Endothelial cell of umbilical vein (primary cell): Measurements from ENCODE around the gene TRAPPC12. TPM values are rescaled to one million over a fixed set of nuclear protein-coding genes. Genes with fewer than 3 reads are reported as not detected.

Experiments
- BruUV-seq: library from RNA; stranded (reverse); fragments of 400-500 nt; replicated peaks from 2 replicates; lab custom pipeline; 2021; lab: Mats Ljungman, UMichigan
- CTCF ChIA-PET: fragments of 300-600, 350-600 bp; sonication (Branson Sonifier 250); formaldehyde crosslinking; loops from one replicate; lab custom pipeline; 2021; ENCODE audit warnings: antibody characterized with exemption, inconsistent platforms; lab: Charles Lee
- POLR2A ChIA-PET: fragments of 300-600, 350-600 bp; sonication (Branson Sonifier 250); formaldehyde crosslinking; loops from one replicate; lab custom pipeline; 2021; ENCODE audit warnings: antibody characterized with exemption, inconsistent platforms; lab: Charles Lee
- DNase-seq: peaks from one replicate; pipeline ENCODE4 v3.0.0-alpha.2; 2011; ENCODE audit warnings: low read depth, low spot score
- FAIRE-seq: peaks from 2 replicates; lab custom pipeline; 2011; peaks lifted over from hg19 to GRCh38; lab: Jason Lieb, UNC
- H2AFZ ChIP-seq: 2 replicates; pipeline ENCODE4 v1.6.0; 2012; ENCODE audit warnings: low read depth, low read length, control low read depth, inconsistent platforms
- H3K27ac ChIP-seq: 2 replicates; pipeline ENCODE4 v1.5.1; 2011; ENCODE audit warnings: low read depth, mild to moderate bottlenecking, control low read depth, low read length, moderate library complexity; ENCODE audit not compliant: insufficient read depth
- H3K27me3 ChIP-seq, 2 experiments: 2 replicates each; pipeline versions ENCODE4 v1.6.0 to v1.6.1; 2011; ENCODE audit warnings: low read length in 2 of 2, mixed read lengths in 1 of 2; ENCODE audit not compliant: control insufficient read depth in 2 of 2, insufficient read depth in 2 of 2
- H3K36me3 ChIP-seq, 2 experiments: 2 replicates in 1 of 2; 3 replicates in 1 of 2; pipeline ENCODE4 v1.5.1; 2011; ENCODE audit warnings: low read length in 2 of 2, mild to moderate bottlenecking in 1 of 2, moderate library complexity in 1 of 2; ENCODE audit not compliant: control insufficient read depth in 2 of 2, insufficient read depth in 2 of 2; ENCODE audit errors: extremely low read depth in 1 of 2
- H3K4me1 ChIP-seq: 3 replicates; pipeline ENCODE4 v1.5.1; 2011; ENCODE audit warnings: mild to moderate bottlenecking, low read length; ENCODE audit not compliant: control insufficient read depth, insufficient read depth; ENCODE audit errors: extremely low read depth
- H3K4me2 ChIP-seq: 2 replicates; pipeline ENCODE4 v1.6.1; 2011; ENCODE audit warnings: low read length, control low read depth, mixed read lengths; ENCODE audit not compliant: insufficient read depth
- H3K4me3 ChIP-seq, 3 experiments: fragments of 200-600 bp in 1 of 3; sonication (generic), shearing (Covaris generic) in 1 of 3; replicated peaks in 1 of 3; 2 replicates each; pipeline ENCODE4 v1.5.1; 2011 to 2016; ENCODE audit warnings: control low read depth in 3 of 3, low read length in 3 of 3, mild to moderate bottlenecking in 2 of 3, inconsistent platforms in 1 of 3, low read depth in 1 of 3, moderate library complexity in 1 of 3; ENCODE audit not compliant: insufficient read depth in 1 of 3
- H3K79me2 ChIP-seq: 2 replicates; pipeline ENCODE4 v1.6.0; 2012; ENCODE audit warnings: low read length, inconsistent platforms; ENCODE audit not compliant: control insufficient read depth, insufficient read depth
- H3K9ac ChIP-seq: replicated peaks from 2 replicates; pipeline ENCODE3; 2011; ENCODE audit warnings: low read length, control low read depth; ENCODE audit not compliant: insufficient read depth; ENCODE audit errors: extremely low read depth
- H3K9me1 ChIP-seq: replicated peaks from 3 replicates; pipeline ENCODE4 v1.6.0; 2011; ENCODE audit warnings: mild to moderate bottlenecking, low read length; ENCODE audit not compliant: control insufficient read depth, insufficient read depth; ENCODE audit errors: extremely low read depth
- H3K9me3 ChIP-seq: replicated peaks from 2 replicates; pipeline ENCODE4 v1.5.1; 2012; ENCODE audit warnings: low read length, inconsistent platforms; ENCODE audit not compliant: control insufficient read depth, insufficient read depth
- H4K20me1 ChIP-seq: replicated peaks from 2 replicates; pipeline ENCODE3; 2011; ENCODE audit warnings: mild to moderate bottlenecking, low read length; ENCODE audit not compliant: control insufficient read depth, insufficient read depth; ENCODE audit errors: extremely low read depth
- EZH2 ChIP-seq: IDR thresholded peaks from 2 replicates; pipeline ENCODE4 v1.6.1; 2012; ENCODE audit warnings: borderline replicate concordance, low read depth, mild to moderate bottlenecking, moderate library complexity, low read length, inconsistent platforms; ENCODE audit not compliant: severe bottlenecking
- FOS ChIP-seq: IDR thresholded peaks from 2 replicates; pipeline ENCODE4 v1.6.1; 2011; ENCODE audit warnings: mild to moderate bottlenecking, low read length, moderate library complexity, borderline replicate concordance; ENCODE audit not compliant: insufficient read depth
- GATA2 ChIP-seq: IDR thresholded peaks from 2 replicates; pipeline ENCODE4 v1.7.0; 2011; ENCODE audit warnings: low read depth, mild to moderate bottlenecking, moderate library complexity, mixed read lengths, low read length; ENCODE audit not compliant: insufficient read length, insufficient read depth
- JUN ChIP-seq: IDR thresholded peaks from 2 replicates; pipeline ENCODE4 v1.6.1; 2011; ENCODE audit warnings: borderline replicate concordance, low read depth; ENCODE audit not compliant: insufficient read length, insufficient read depth
- MYC ChIP-seq: IDR thresholded peaks from one replicate; pipeline ENCODE4 v1.6.1; 2011; ENCODE audit warnings: mild to moderate bottlenecking, low read depth, low read length
- POLR2A ChIP-seq: IDR thresholded peaks from 2 replicates; pipeline ENCODE4 v1.6.1; 2012; ENCODE audit warnings: low read depth, mild to moderate bottlenecking, control low read depth, low read length
- POLR2AphosphoS5 ChIP-seq: IDR thresholded peaks from 2 replicates; pipeline ENCODE4 v1.6.1; 2012; ENCODE audit warnings: low read depth, mild to moderate bottlenecking, control low read depth, low read length, moderate library complexity; ENCODE audit not compliant: insufficient read depth
- dilution Hi-C: fragments of 300-500 bp; cut with MboI; formaldehyde crosslinking; loops from one replicate; pipeline ENCODE4 v1.15.0; 2019; ENCODE audit warnings: low sequenced_read_pairs; ENCODE audit not compliant: extremely low pct_ligation_motif_present
- intact Hi-C: fragments of 100-400 bp; cut with micrococcal nuclease; formaldehyde crosslinking; loops from one replicate; pipeline ENCODE4 v1.10.0; 2022
- polyA plus RNA-seq, 4 experiments: library from polyadenylated mRNA; depleted of rRNA in 3 of 4; stranded (reverse) in 3 of 4; unstranded in 1 of 4; fragments of >200 nt; gene quantifications; 2 replicates each; pipeline versions ENCODE4 v1.2.1 to v1.2.3, GENCODE V29; 2011 to 2012; ENCODE audit warnings: missing spikeins in 1 of 4
- total RNA-seq: library from RNA; stranded (reverse); gene quantifications from 2 replicates; pipeline ENCODE4 v1.2.3, GENCODE V29; 2021
- TF ChIP-seq, protein P1 (sequence below): IDR thresholded peaks from 2 replicates; pipeline ENCODE4 v1.6.1; 2011; ENCODE audit not compliant: insufficient read depth, insufficient read length
- TF ChIP-seq, protein P2 (sequence below), 2 donors: IDR thresholded peaks; 1 replicate in 1 of 2; 2 replicates in 1 of 2; pipeline ENCODE4 v1.5.1; 2011; ENCODE audit warnings: low read length in 2 of 2, mild to moderate bottlenecking in 2 of 2, moderate library complexity in 2 of 2, control low read depth in 1 of 2, inconsistent platforms in 1 of 2, low read depth in 1 of 2; ENCODE audit not compliant: insufficient read depth in 1 of 2; ENCODE audit errors: extremely low read depth in 1 of 2

TRAPPC12 gene
- total and polyA plus RNA-seq, 2 donors (not counting 3 experiments of a cell fraction or from before 2014, with no cell fraction given), result 47.5 to 81.5 TPM

DNA sequence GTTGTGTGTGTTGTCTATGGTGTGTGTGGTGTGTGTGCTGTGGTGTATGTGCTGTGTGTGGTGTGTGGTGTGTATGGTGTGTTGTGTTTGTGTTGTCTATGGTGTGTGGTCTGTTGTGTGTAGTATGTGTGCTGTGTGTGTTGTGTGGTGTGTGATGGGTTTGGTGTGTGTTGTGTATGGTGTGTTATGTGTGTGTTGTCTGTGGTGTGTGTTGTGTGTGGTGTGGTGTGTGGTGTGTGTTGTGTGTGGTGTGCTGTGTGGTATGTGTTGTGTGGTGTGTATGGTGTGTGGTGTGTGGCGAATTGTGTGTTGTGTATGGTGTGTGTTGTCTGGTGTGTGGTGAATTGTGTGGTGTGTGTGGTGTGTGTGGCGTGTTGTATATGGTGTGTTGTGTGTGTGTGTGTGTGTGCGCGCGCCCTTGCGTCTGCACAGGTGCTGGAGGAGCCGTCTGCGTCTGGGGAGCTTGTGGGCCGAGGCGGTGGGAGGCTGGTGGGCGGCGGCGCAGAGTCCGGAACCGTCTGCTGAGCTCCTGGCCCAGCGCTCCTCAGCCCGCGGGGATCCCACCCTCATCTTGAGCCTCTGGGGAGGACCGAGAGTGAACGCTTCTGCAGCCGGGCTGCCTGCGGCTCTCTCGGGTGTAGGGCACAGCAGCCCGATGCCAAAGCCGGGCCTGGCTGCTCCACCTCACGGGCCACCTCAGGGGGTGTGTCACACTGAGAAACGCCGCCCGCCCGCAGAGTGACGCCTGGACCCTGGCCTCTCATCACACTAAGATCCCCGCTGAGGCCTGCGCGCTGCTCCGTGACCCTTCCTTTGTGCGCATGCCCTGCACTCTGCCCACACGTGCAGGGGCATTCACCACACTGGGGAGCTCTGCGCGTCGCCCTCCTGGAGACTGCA, 148.6 kb downstream of the TRAPPC12 start:
- Histone ChIP-seq H3K27me3 (no peaks in the 10 kb centered on the region), H3K79me2 (no peaks in the 10 kb centered on the region), H3K4me1 (peaks cover 10% of the 10 kb centered on the region), H3K4me3 (no peak overlapping the region), H3K9me1 (no peaks in the 10 kb centered on the region), H3K9me3 (no peaks in the 10 kb centered on the region), H4K20me1 (no peaks in the 10 kb centered on the region), H2AFZ (no peak overlapping the region), H3K27ac (no peak overlapping the region), H3K36me3 (no peaks in the 10 kb centered on the region), H3K9ac (no peak overlapping the region), H3K4me2 (no peak overlapping the region)
- ChIA-PET POLR2A (no interaction called here), CTCF (no interaction called here)
- FAIRE-seq (no peak), DNase-seq (no peak)
- no TSS peak for BruUV-seq
- TF ChIP-seq POLR2AphosphoS5 (no peak), POLR2A (no peak), JUN (no peak), GATA2 (no peak), MYC (no peak), FOS (no peak), EZH2 (no peak)
- TF ChIP-seq, protein P1, sequence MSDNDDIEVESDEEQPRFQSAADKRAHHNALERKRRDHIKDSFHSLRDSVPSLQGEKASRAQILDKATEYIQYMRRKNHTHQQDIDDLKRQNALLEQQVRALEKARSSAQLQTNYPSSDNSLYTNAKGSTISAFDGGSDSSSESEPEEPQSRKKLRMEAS, result no peak
- TF ChIP-seq, protein P2, sequence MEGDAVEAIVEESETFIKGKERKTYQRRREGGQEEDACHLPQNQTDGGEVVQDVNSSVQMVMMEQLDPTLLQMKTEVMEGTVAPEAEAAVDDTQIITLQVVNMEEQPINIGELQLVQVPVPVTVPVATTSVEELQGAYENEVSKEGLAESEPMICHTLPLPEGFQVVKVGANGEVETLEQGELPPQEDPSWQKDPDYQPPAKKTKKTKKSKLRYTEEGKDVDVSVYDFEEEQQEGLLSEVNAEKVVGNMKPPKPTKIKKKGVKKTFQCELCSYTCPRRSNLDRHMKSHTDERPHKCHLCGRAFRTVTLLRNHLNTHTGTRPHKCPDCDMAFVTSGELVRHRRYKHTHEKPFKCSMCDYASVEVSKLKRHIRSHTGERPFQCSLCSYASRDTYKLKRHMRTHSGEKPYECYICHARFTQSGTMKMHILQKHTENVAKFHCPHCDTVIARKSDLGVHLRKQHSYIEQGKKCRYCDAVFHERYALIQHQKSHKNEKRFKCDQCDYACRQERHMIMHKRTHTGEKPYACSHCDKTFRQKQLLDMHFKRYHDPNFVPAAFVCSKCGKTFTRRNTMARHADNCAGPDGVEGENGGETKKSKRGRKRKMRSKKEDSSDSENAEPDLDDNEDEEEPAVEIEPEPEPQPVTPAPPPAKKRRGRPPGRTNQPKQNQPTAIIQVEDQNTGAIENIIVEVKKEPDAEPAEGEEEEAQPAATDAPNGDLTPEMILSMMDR (IDR thresholded peaks at IDR 0.05; ENCODE audit: extremely low read depth in 1 of 2, insufficient read depth in 1 of 2, low read depth in 1 of 2, low read length in 2 of 2), result no peak
- dilution Hi-C loops (no loop called here), intact Hi-C loops (no loop called here)

Other genes with a start within 250 kb of the TRAPPC12 start
- gene EIPR1, start 1.9 kb upstream of the TRAPPC12 start, total RNA-seq, result 30.8 and 31.4 TPM in 2 replicates
- gene EIPR1, start 1.9 kb upstream of the TRAPPC12 start, polyA plus RNA-seq, result 51.5 and 57.3 TPM in 2 replicates
- 42.6 and 49.7 TPM in 2 replicates for gene ADI1, start 139.8 kb downstream of the TRAPPC12 start, total RNA-seq
- 30.5 and 38.6 TPM in 2 replicates for gene ADI1, start 139.8 kb downstream of the TRAPPC12 start, polyA plus RNA-seq
- gene RNASEH1, start 178.6 kb downstream of the TRAPPC12 start, total RNA-seq, result 30.8 and 31.4 TPM in 2 replicates
- gene RNASEH1, start 178.6 kb downstream of the TRAPPC12 start, polyA plus RNA-seq, result 8.3 and 12.8 TPM in 2 replicates
- 1,506 and 1,544 TPM in 2 replicates for gene RPS7, start 195.6 kb downstream of the TRAPPC12 start, total RNA-seq
- 712 and 1,210 TPM in 2 replicates for gene RPS7, start 195.6 kb downstream of the TRAPPC12 start, polyA plus RNA-seq
- not detected in 2 replicates for gene COLEC11, start 215.4 kb downstream of the TRAPPC12 start, total RNA-seq
- gene COLEC11, start 215.4 kb downstream of the TRAPPC12 start, polyA plus RNA-seq, result 0.15 and 0.19 TPM in 2 replicates